GM19099 (cell line): ENCODE data around the gene LTB4R.

Source experiments
- POLR2A ChIP-seq: IDR thresholded peaks from 3 replicates; pipeline ENCODE4 v1.6.1; 2011; ENCODE audit warnings: low read depth; ENCODE audit not compliant: insufficient read length; ENCODE audit errors: extremely low read depth

The LTB4R gene

DNA sequence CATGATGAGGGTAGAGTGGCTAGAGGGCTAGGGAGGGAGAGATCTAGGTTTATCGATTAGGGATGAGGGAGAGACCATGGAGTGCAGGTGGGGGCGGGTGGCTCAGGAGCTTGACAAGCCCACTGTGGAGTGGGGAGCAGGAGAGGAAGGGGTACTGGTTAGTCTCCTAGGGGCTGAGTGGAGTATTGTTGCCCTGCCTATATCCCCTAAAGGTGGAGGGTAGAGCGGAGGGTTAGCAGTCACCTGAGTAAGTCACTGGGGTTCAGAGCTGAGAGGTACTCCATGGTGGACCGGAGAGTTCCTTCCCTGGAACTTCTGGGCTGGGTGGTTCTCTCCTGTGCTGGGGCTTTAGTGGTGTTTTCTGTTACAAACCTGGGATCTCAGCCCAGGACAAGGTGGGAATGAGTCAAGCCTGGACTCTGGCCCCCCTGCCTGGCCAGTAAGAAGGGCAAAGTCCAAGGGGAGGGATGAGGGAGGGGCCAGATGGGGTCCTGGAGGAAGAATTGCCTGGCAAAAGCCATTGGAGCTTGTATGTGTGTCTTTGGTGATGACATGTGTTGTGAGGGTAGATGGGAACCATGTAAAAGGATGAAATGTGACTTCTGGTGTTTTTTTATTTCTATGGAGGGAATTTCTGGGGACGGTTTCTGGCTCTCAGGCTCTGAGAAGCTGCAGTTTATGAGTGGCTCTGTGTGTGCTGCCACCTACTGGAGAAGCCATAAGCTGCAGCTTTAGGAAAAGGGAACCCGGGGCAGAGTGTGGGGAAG, 3.5 kb upstream of the LTB4R start, which contains the start of gene CIDEB:
TSS of gene CIDEB (minus strand) at position 403 of the 767 bp plus-strand sequence. CDS start at position 284, 119 bp downstream.
- no peak for TF ChIP-seq POLR2A

DNA sequence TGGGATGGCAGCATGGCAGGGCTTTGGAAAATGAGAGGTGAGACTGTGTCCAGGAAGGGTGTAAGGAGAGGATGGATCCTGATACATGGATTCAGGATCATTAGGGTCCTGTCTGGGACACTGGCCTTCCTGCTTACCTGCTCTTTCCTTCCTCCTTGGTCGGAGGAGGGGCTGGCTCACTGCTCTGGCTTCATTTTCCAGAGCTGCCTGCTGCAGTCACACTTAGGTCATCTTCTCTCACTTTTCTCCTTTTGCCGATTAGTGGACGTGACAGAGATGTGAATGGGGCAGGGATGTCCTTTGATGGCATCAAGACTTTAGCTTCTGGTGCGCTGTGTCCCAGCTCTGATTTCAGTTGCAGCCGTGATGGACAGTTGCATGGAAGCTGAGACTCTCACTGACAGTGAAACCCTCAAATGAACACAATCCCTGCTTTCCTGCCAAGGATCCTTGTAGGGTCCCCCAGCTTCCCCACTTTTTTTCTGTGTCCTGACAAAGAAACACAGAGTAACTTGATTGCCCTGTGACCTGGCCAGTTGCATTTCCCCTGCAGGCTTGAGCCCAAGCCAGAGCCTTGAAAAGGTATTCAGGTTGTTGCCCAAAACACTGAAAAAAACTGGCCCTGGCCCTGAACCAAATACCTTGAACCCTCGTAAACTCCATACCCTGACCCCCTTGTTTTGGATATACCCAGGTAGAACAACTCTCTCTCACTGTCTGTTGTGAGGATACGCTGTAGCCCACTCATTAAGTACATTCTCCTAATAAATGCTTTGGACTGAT, 2.8 kb upstream of the LTB4R start:
- TF ChIP-seq POLR2A, result no peak

DNA sequence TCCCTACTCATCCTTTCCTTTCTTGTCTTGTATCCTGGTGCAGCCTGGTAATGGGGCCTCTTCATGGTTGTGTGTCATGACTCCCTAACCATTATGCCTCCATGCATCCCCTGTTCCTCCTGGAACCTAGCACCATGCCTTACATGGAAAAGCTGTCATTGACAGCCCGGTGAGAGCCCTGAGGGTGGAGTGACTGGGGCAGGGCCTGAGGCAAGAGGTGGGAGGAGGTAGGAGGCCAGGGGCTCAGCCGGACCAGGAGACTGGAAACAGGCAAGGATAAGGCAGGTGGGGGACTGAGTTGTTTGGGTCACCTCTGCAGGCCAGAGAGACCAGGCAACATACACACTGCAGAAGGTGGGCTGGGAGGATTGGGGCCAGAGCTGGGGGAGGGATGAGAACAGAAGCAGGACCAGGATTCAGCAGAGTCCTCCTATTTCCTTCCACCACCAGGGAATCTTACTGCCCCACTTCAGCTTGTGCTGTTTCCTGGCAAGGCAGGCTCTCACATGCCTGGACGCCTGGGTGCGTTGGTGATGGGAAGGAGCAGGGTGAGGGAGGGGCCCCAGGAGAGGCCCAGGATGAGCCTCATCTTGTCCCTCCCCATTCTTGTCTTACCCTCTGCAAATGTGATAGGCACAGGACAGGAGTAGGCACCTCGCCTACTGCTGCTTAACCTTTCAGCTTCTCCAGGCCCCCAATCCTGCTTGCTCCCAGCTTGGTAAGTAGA, 1.6 kb upstream of the LTB4R start, which contains the start of gene LTB4R2:
TSS of gene LTB4R2 (plus strand) at position 603 of the 727 bp plus-strand sequence. CDS start 525 bp downstream, outside the sequence.
- no peak for TF ChIP-seq POLR2A

DNA sequence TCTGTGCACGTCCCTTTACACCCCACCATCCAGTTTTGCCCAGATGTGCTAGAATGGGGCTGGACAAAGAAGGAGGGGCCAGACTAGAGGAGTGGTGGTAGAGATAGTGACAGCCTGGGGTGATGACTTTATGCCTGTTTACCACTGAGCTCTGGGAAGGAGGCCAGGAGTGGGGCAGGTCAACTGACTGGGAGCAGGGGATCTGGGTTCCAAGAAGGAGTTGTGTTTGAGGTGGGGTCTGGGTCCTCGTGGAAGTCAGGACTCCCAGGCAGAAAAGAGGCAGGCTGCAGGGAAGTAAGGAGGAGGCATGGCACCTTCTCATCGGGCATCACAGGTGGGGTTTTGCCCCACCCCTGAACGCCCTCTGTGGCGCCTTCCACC, 1.0 kb upstream of the LTB4R start:
- TF ChIP-seq POLR2A, result no peak

DNA sequence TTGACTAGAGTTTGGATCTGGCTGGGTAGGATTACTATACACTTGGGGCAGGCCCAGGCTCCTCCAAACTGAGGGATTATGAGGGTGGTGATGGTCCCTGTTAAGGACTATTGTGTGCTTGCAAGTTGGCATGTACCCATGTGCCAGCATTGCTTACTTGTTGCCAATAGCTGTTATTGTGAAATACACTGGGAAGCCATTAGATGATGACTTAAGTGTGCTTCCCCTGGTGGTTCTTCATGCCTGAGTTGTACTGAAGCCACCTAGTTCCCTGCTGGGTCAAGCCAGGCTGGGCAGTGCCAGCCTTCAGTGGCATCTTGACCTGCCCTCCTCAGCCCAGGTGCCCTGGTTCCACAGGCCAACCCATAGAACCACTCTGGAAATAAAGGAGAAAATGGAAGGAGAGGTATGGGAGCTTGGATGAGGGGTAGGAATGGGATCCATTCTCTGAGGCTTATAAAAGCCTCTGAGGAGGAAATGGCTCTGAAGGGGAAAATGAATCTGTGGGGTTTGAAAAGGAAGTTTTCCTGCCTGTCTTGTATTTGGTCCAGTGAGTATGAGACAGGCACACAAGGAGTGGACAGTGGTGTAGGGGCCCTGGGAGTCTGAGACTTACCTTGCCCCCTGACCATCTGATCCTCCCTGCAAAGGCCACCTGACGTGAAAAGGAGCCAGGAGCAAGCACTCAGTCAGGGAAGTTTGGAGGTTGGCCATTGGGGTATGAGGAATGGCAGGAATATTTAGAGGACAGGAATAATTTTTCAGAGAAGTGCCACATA, 724 bp downstream of the LTB4R start:
- no peak for TF ChIP-seq POLR2A

DNA sequence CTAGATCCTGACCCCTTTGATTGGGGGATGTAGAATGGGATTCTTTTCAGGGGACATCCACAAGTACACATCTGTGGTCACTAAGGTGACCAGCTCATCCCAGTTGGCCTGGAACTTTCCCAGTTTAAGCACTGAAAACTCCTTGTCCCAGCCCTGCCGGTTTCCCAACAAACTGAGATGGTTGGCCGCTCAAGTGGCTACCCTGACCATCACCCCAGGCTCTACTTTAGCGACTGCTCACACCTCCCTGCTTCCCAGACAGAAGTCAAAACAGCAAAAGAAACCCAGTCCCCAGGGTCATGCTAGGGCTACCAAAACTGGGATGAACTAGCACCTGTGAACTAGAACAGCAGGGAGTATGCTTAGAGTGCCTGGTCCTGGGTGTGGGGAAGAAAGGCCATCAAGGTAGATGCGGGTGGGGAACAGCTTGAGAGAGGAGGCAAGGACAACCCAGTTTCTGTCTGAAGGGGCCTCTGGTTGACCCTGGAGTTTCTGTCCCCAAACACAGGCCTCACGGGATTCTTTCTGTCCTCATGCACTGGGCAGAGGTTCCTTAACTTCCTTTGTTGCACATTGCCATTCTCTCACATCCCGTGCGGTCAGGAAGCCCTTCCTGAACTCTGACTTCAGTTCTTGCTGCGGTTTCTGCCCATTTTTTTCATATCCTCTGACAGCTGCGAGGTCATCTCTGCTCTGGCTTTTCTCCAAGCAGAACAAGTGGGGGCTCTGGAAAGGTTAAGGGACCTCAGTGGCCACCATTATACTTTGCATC, 1.6 kb downstream of the LTB4R start:
- no peak for TF ChIP-seq POLR2A

DNA sequence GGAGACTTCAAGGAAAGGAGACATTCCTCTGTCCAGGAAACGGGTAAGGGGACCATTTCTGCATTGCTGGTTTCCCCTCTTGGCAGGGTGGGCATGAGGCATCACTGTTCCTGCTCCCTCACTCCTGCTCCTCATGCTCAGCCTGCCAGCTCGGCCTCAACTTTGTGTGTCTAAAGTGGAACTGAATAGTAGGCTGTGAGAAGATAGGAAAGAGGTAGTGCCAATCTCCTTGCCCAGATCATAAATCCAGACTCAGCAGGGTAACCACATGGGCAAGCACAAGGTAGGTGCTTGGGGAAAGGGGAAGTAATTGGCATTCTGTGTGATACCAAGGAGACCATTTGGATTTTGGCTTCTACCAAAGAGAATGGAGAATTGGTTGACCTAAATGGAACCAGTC, 2.6 kb downstream of the LTB4R start:
- no peak for TF ChIP-seq POLR2A

DNA sequence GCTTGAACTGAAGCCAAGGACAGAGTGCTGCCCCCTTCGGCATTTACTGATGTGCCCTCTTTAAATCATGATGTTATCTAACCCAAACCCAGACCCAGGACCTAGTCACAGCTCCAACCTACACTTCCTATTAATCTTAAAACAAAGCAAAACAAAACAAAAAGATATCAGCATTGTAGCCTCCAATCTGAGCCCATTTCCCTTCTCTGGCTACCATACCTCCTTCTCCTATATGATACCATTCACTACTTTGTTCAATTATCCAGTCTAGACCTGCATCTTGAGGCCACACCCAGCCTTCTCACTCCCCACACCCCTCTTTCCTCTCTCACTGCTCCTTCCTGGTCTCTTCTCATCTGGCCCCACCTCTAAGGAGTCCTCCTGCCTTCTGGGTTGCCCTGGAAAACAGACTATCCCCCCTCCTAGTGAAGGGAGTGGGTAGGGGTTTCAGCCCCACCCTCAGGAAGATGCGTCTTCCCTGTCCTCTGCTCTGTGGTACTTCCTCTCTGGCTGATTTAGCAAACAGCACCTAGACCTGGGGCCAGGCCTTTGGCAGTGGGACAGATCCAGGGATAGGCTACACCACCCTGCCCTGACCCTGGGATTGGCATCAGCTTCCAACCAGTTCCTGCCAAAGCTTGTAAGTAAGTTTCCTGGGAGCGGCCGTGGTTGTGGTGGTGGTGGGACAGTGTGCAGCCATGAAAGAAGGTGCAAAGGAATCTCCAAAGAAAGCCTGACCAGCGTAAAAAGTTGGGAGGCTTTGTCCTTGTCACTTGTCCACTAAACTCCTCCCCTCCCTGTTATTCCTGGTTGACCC, 3.3 kb downstream of the LTB4R start:
- no peak for TF ChIP-seq POLR2A

DNA sequence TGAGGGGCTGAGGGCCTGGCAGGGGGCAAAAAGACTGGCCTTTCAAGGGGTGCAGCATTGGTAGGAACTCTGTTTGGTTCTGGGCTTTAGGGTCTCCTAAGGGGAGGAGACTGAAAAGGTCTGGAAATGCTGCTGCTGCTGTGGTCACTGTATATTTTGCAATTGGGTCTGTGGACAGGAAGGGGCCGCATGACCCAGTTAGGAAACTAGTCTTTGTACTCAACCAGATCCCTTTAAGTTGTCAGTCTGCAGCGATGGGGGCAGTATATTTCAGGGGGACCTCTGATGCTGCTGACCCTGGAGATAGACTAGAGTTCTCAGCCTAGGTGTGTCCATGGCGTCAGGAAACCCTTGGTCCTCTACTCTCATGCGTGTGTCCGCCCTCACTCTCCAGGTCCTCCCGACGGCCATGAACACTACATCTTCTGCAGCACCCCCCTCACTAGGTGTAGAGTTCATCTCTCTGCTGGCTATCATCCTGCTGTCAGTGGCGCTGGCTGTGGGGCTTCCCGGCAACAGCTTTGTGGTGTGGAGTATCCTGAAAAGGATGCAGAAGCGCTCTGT, 4.0 kb downstream of the LTB4R start:
- TF ChIP-seq POLR2A, result no peak

DNA sequence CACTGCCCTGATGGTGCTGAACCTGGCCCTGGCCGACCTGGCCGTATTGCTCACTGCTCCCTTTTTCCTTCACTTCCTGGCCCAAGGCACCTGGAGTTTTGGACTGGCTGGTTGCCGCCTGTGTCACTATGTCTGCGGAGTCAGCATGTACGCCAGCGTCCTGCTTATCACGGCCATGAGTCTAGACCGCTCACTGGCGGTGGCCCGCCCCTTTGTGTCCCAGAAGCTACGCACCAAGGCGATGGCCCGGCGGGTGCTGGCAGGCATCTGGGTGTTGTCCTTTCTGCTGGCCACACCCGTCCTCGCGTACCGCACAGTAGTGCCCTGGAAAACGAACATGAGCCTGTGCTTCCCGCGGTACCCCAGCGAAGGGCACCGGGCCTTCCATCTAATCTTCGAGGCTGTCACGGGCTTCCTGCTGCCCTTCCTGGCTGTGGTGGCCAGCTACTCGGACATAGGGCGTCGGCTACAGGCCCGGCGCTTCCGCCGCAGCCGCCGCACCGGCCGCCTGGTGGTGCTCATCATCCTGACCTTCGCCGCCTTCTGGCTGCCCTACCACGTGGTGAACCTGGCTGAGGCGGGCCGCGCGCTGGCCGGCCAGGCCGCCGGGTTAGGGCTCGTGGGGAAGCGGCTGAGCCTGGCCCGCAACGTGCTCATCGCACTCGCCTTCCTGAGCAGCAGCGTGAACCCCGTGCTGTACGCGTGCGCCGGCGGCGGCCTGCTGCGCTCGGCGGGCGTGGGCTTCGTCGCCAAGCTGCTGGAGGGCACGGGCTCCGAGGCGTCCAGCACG, 4.7 kb downstream of the LTB4R start:
- TF ChIP-seq POLR2A, result no peak

DNA sequence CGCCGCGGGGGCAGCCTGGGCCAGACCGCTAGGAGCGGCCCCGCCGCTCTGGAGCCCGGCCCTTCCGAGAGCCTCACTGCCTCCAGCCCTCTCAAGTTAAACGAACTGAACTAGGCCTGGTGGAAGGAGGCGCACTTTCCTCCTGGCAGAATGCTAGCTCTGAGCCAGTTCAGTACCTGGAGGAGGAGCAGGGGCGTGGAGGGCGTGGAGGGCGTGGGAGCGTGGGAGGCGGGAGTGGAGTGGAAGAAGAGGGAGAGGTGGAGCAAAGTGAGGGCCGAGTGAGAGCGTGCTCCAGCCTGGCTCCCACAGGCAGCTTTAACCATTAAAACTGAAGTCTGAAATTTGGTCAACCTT, 5.3 kb downstream of the LTB4R start:
- TF ChIP-seq POLR2A, result no peak
